Sigmoid colon (tissue), 4 donors: ENCODE results near the gene CSH2.

ENCODE experiments used
- CTCF ChIP-seq, 4 experiments: fragments of 450-650 bp in 3 of 4; fragments of 200-600 bp in 1 of 4; IDR thresholded peaks; one replicate each; pipeline ENCODE4 v1.5.1; 2016 to 2019; ENCODE audit warnings: antibody characterized with exemption in 4 of 4, mild to moderate bottlenecking in 3 of 4, moderate library complexity in 2 of 4
- EP300 ChIP-seq, 4 donors: sonication (generic); formaldehyde crosslinking; IDR thresholded peaks; one replicate each; pipeline ENCODE4 v1.6.1; 2017; ENCODE audit warnings: antibody characterized with exemption in 4 of 4
- POLR2A ChIP-seq, 2 donors: fragments of 450-650 bp; IDR thresholded peaks; one replicate each; pipeline ENCODE4 v1.6.1; 2016; ENCODE audit warnings: antibody characterized with exemption in 2 of 2, mild to moderate bottlenecking in 2 of 2, moderate library complexity in 2 of 2

- TF ChIP-seq POLR2A (IDR thresholded peaks at IDR 0.05) (no peak), CTCF (IDR thresholded peaks at IDR 0.05) (no peak), EP300 (IDR thresholded peaks at IDR 0.05) (no peak)
Measured at GRCh38 chr17:63914471-63914870, 41.0 kb upstream of the CSH2 start.
